CD14-positive monocyte (primary cell): Measurements from ENCODE around the gene IL36G. TPM values are rescaled to one million over a fixed set of nuclear protein-coding genes. Genes with fewer than 3 reads are reported as not detected.

Experiments
- DNase-seq, 3 donors: peaks; one replicate each; pipeline ENCODE4 v3.0.0-alpha.2; 2011 to 2022
- H2AFZ ChIP-seq: 2 replicates; pipeline ENCODE4 v1.6.0; 2012; ENCODE audit warnings: mild to moderate bottlenecking, low read depth, low read length, inconsistent platforms; ENCODE audit not compliant: insufficient read depth, poor library complexity, severe bottlenecking
- H3K27ac ChIP-seq, 2 donors: 1 replicate in 1 of 2; 2 replicates in 1 of 2; pipeline ENCODE4 v1.5.1; 2012 to 2013; ENCODE audit warnings: low read length in 2 of 2, control low read depth in 1 of 2, inconsistent platforms in 1 of 2, low read depth in 1 of 2, mild to moderate bottlenecking in 1 of 2
- H3K27me3 ChIP-seq, 2 donors: one replicate each; pipeline versions ENCODE4 v1.6.0 to v1.6.1; 2011 to 2013; ENCODE audit warnings: low read length in 2 of 2; ENCODE audit not compliant: control insufficient read depth in 2 of 2, insufficient read depth in 2 of 2
- H3K36me3 ChIP-seq, 2 donors: replicated peaks in 1 of 2; 1 replicate in 1 of 2; 2 replicates in 1 of 2; pipeline versions ENCODE4 v1.5.1 to v1.6.1; 2012 to 2013; ENCODE audit warnings: low read length in 2 of 2, control low read depth in 1 of 2, inconsistent platforms in 1 of 2, mild to moderate bottlenecking in 1 of 2; ENCODE audit not compliant: insufficient read depth in 2 of 2, control insufficient read depth in 1 of 2
- H3K4me1 ChIP-seq, 2 donors: 1 replicate in 1 of 2; 2 replicates in 1 of 2; pipeline versions ENCODE4 v1.5.1 to v1.6.1; 2012 to 2013; ENCODE audit warnings: low read length in 2 of 2, control low read depth in 1 of 2, inconsistent platforms in 1 of 2, mild to moderate bottlenecking in 1 of 2, moderate library complexity in 1 of 2; ENCODE audit not compliant: insufficient read depth in 2 of 2, control insufficient read depth in 1 of 2
- H3K4me2 ChIP-seq: replicated peaks from 2 replicates; pipeline ENCODE3; 2012; ENCODE audit warnings: low read length, moderate library complexity, mild to moderate bottlenecking; ENCODE audit not compliant: poor library complexity, severe bottlenecking; ENCODE audit errors: extremely low read depth
- H3K4me3 ChIP-seq, 3 experiments: fragments of 200-600 bp in 1 of 3; sonication (generic) in 1 of 3; replicated peaks in 1 of 3; 1 replicate in 2 of 3; 2 replicates in 1 of 3; pipeline ENCODE4 v1.5.1; 2011 to 2013; ENCODE audit warnings: low read length in 3 of 3, mild to moderate bottlenecking in 3 of 3, control low read depth in 2 of 3, low read depth in 2 of 3, inconsistent platforms in 1 of 3, moderate library complexity in 1 of 3
- H3K79me2 ChIP-seq: 2 replicates; pipeline ENCODE4 v1.6.0; 2012; ENCODE audit warnings: mild to moderate bottlenecking, control low read depth, inconsistent platforms, low read length, moderate library complexity; ENCODE audit not compliant: insufficient read depth
- H3K9ac ChIP-seq: 2 replicates; pipeline ENCODE4 v1.6.0; 2017; ENCODE audit warnings: low read length, mild to moderate bottlenecking; ENCODE audit not compliant: insufficient read depth, poor library complexity, severe bottlenecking
- H3K9me3 ChIP-seq, 2 donors: replicated peaks in 1 of 2; 1 replicate in 1 of 2; 2 replicates in 1 of 2; pipeline versions ENCODE4 v1.5.1 to v1.6.1; 2012 to 2013; ENCODE audit warnings: low read length in 2 of 2, control low read depth in 1 of 2; ENCODE audit not compliant: control insufficient read depth in 1 of 2, insufficient read depth in 1 of 2
- H4K20me1 ChIP-seq: 2 replicates; pipeline ENCODE4 v1.6.0; 2012; ENCODE audit warnings: mild to moderate bottlenecking, low read length, control low read depth, moderate library complexity; ENCODE audit not compliant: insufficient read depth
- H3K27ac Mint-ChIP-seq, 7 donors: one replicate each; pipeline ENCODE4 v1.8.0; 2020; ENCODE audit warnings: mild to moderate bottlenecking in 7 of 7, mixed read lengths in 7 of 7, moderate library complexity in 6 of 7, inconsistent platforms in 2 of 7
- H3K27me3 Mint-ChIP-seq, 3 donors: one replicate each; pipeline ENCODE4 v1.8.0; 2021 to 2022; ENCODE audit warnings: low read depth in 3 of 3, mild to moderate bottlenecking in 3 of 3, mixed read lengths in 3 of 3, moderate library complexity in 3 of 3, inconsistent platforms in 1 of 3
- H3K36me3 Mint-ChIP-seq, 2 donors: one replicate each; pipeline ENCODE4 v1.8.0; 2020; ENCODE audit warnings: mixed read lengths in 2 of 2, inconsistent platforms in 1 of 2, mild to moderate bottlenecking in 1 of 2
- H3K4me1 Mint-ChIP-seq: one replicate; pipeline ENCODE4 v1.8.0; 2020; ENCODE audit warnings: mild to moderate bottlenecking, mixed read lengths
- H3K4me3 Mint-ChIP-seq, 2 donors: one replicate each; pipeline ENCODE4 v1.8.0; 2020; ENCODE audit warnings: mild to moderate bottlenecking in 2 of 2, mixed read lengths in 2 of 2, moderate library complexity in 1 of 2
- H3K9me3 Mint-ChIP-seq, 7 donors: one replicate each; pipeline ENCODE4 v1.8.0; 2020 to 2022; ENCODE audit warnings: mixed read lengths in 7 of 7, mild to moderate bottlenecking in 6 of 7, moderate library complexity in 6 of 7, inconsistent platforms in 2 of 7
- WGBS: methylation state at CpG from one replicate; pipeline ENCODE4 v1.1.5; 2013; ENCODE audit warnings: missing lambda C conversion rate; ENCODE audit not compliant: insufficient coverage; 5-methylcytosine and 5-hydroxymethylcytosine counted together
- intact Hi-C, 2 donors: fragments of 100-400 bp; cut with micrococcal nuclease; formaldehyde crosslinking; loops; one replicate each; pipeline versions ENCODE4 v1.15.0 to v1.15.1; 2023
- polyA plus RNA-seq, 3 donors: library from polyadenylated mRNA; depleted of rRNA in 1 of 3; unstranded in 2 of 3; stranded (reverse) in 1 of 3; fragments of 300-500 nt in 2 of 3; fragments of >200 nt in 1 of 3; fragmentation: Illumina TruSeq in 2 of 3; gene quantifications; 1 replicate in 2 of 3; 2 replicates in 1 of 3; pipeline ENCODE4 v1.2.3, GENCODE V29; 2012 to 2021
- TF ChIP-seq, protein P1 (sequence below): fragments of 200-600 bp; IDR thresholded peaks from one replicate; pipeline ENCODE4 v1.8.0; 2022; ENCODE audit warnings: antibody characterized with exemption, mild to moderate bottlenecking

Gene IL36G
- polyA plus RNA-seq, 3 donors = not detected

DNA sequence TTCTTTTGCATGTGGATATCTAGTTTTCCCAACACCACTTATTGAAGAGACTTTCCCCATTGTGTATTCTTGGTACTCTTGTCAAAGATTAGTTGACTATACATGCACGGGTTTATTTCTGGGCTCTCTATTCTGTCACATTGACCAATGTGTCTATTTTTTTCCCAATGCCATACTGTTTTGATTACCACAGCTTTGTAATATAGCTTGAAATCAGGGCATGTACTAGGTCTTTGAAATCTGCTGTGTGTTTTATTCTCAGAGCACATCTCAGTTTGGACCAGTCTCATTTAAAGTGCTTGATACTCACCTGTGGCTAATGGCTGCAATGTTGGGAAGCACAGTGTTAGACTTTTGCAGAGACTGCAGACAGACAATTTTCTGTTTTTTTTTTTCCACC, 32.8 kb upstream of the IL36G start:
- Histone ChIP-seq H3K9me3 (peaks cover 0 to 12% of the 10 kb centered on the region in 2 donors), H3K4me3 (no peak overlapping the region), H3K4me1 (peaks cover 3 to 5% of the 10 kb centered on the region in 2 donors), H2AFZ (no peak overlapping the region), H3K4me2 (no peak overlapping the region), H3K9ac (no peak overlapping the region), H3K79me2 (no peaks in the 10 kb centered on the region), H3K36me3 (no peaks in the 10 kb centered on the region), H3K27ac (no peak overlapping the region), H4K20me1 (no peaks in the 10 kb centered on the region), H3K27me3 (no peaks in the 10 kb centered on the region)
- Mint-ChIP-seq H3K4me3 (no peak overlapping the region), H3K4me1 (peaks cover 5% of the 10 kb centered on the region), H3K27ac (no peak overlapping the region), H3K9me3 (peaks cover 0 to 5% (median 0%) of the 10 kb centered on the region in 7 donors), H3K36me3 (no peaks in the 10 kb centered on the region), H3K27me3 (peaks cover 4 to 8% (median 6%) of the 10 kb centered on the region in 3 donors)
- intact Hi-C loops = loop anchor here (5.0 kb wide), 1 partner anchor 198 kb away; no protein-coding TSS in a partner anchor
- DNase-seq = no peak
- WGBS = no CpG with 5 or more reads among the region's 1 CpG
- TF ChIP-seq, protein P1, sequence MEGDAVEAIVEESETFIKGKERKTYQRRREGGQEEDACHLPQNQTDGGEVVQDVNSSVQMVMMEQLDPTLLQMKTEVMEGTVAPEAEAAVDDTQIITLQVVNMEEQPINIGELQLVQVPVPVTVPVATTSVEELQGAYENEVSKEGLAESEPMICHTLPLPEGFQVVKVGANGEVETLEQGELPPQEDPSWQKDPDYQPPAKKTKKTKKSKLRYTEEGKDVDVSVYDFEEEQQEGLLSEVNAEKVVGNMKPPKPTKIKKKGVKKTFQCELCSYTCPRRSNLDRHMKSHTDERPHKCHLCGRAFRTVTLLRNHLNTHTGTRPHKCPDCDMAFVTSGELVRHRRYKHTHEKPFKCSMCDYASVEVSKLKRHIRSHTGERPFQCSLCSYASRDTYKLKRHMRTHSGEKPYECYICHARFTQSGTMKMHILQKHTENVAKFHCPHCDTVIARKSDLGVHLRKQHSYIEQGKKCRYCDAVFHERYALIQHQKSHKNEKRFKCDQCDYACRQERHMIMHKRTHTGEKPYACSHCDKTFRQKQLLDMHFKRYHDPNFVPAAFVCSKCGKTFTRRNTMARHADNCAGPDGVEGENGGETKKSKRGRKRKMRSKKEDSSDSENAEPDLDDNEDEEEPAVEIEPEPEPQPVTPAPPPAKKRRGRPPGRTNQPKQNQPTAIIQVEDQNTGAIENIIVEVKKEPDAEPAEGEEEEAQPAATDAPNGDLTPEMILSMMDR = no peak

DNA sequence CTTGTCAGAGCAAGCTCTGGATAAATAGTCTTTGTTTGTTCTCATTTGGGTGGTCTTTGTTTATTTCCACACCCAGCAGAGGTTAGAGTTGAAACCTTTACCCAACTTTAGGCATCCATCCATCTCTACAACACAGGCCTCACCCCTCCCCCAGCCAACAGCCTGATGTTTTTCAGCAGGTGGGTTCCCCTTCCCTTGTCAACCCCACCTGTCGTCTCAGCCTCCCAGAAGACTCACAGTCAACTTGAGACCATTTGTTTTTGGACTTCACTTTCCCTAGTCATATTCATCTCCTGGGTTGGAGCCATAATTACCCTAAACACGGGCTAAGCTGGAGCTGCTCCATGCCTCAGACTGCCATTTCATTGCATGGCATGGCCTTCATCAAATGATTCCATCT, 31.7 kb upstream of the IL36G start:
- peaks cover 3 to 5% of the 10 kb centered on the region in 2 donors for H3K4me1 ChIP-seq
- Mint-ChIP-seq H3K4me1 (peaks cover 5% of the 10 kb centered on the region), H3K9me3 (peaks cover 0 to 5% (median 0%) of the 10 kb centered on the region in 7 donors), H3K36me3 (no peaks in the 10 kb centered on the region), H3K4me3 (no peak overlapping the region), H3K27ac (no peak overlapping the region), H3K27me3 (peaks cover 4 to 8% (median 6%) of the 10 kb centered on the region in 3 donors)
- peaks cover 0 to 12% of the 10 kb centered on the region in 2 donors for H3K9me3 ChIP-seq
- no peaks in the 10 kb centered on the region for H3K27me3 ChIP-seq
- DNase-seq = no peak
- WGBS = 100% methylated on average over 2 of the region's 2 CpGs
- H3K9ac ChIP-seq = no peak overlapping the region
- H3K36me3 ChIP-seq = no peaks in the 10 kb centered on the region
- no peak overlapping the region for H3K27ac ChIP-seq
- H4K20me1 ChIP-seq = no peaks in the 10 kb centered on the region
- no peak overlapping the region for H3K4me2 ChIP-seq
- no peak overlapping the region for H2AFZ ChIP-seq
- intact Hi-C loops = no loop called here
- no peak overlapping the region for H3K4me3 ChIP-seq
- H3K79me2 ChIP-seq = no peaks in the 10 kb centered on the region
- TF ChIP-seq, protein P1 = no peak
